CD4-positive, alpha-beta T cell treated with Interleukin-4 for 1 hour (primary cell): ENCODE results near the gene TTC14.
A peak's percentile ranks its signal among the peaks of the same experiment; 100 is the strongest.
"Not testable (repeated sequence)": the region's sequence is repeated elsewhere in the genome, so short reads cannot be mapped to it uniquely, and the experiment has no call there.

Experiments
- DNase-seq, 2 donors: peaks; one replicate each; pipeline ENCODE4 v3.0.0-alpha.2; 2020 to 2022

The TTC14 gene

GRCh38 chr3:180601688-180602666 is at the start of gene TTC14:
TTC14 (plus strand) TSS chr3:180602163; CDS start chr3:180602262, 99 bp downstream.
- DNase-seq: peak; percentile 96

- DNase-seq: no peak
Observed at GRCh38 chr3:180563406-180563805, 38.6 kb upstream of the TTC14 start.

- DNase-seq: no peak
Observed at GRCh38 chr3:180564676-180565075, 37.3 kb upstream of the TTC14 start.

- no peak for DNase-seq
Observed at GRCh38 chr3:180570238-180570637, 31.7 kb upstream of the TTC14 start.

- DNase-seq: no peak
Observed at GRCh38 chr3:180571831-180572598, 29.9 kb upstream of the TTC14 start.

- no peak for DNase-seq
Observed at GRCh38 chr3:180575571-180575970, 26.4 kb upstream of the TTC14 start.

GRCh38 chr3:180580934-180581333 is 21.0 kb upstream of the TTC14 start:
- DNase-seq: no peak

- DNase-seq: no peak
Observed at GRCh38 chr3:180590396-180590795, 11.6 kb upstream of the TTC14 start.

GRCh38 chr3:180593631-180594030 is 8.3 kb upstream of the TTC14 start:
- DNase-seq: not testable (repeated sequence)

GRCh38 chr3:180594631-180595558 is 7.1 kb upstream of the TTC14 start:
- DNase-seq: peak in 1 of 2 donors; percentile 7

- no peak for DNase-seq
Observed at GRCh38 chr3:180595559-180595935, 6.4 kb upstream of the TTC14 start.

GRCh38 chr3:180600473-180600872 is 1.5 kb upstream of the TTC14 start:
- DNase-seq: no peak

- no peak for DNase-seq
Observed at GRCh38 chr3:180611006-180611405, 9.0 kb downstream of the TTC14 start.

GRCh38 chr3:180612364-180612763 is 10.4 kb downstream of the TTC14 start:
- no peak for DNase-seq

GRCh38 chr3:180615954-180616353 is 14.0 kb downstream of the TTC14 start:
- DNase-seq: no peak

- no peak for DNase-seq
Observed at GRCh38 chr3:180617049-180617448, 15.1 kb downstream of the TTC14 start.

GRCh38 chr3:180618563-180618962 is 16.6 kb downstream of the TTC14 start:
- DNase-seq: not testable (repeated sequence)

GRCh38 chr3:180619723-180620122 is 17.8 kb downstream of the TTC14 start:
- no peak for DNase-seq

- no peak for DNase-seq
Observed at GRCh38 chr3:180624714-180625113, 22.8 kb downstream of the TTC14 start.

- DNase-seq: no peak
Observed at GRCh38 chr3:180626844-180627243, 24.9 kb downstream of the TTC14 start.

- DNase-seq: no peak
Observed at GRCh38 chr3:180630371-180630770, 28.4 kb downstream of the TTC14 start.

- DNase-seq: no peak
Observed at GRCh38 chr3:180631317-180631716, 29.4 kb downstream of the TTC14 start.

- DNase-seq: no peak
Observed at GRCh38 chr3:180633722-180634121, 31.8 kb downstream of the TTC14 start.
